GM12892 (cell line): Measurements from ENCODE around the gene DLGAP1.
"Not testable (repeated sequence)": the region's sequence is repeated elsewhere in the genome, so short reads cannot be mapped to it uniquely, and the experiment has no call there.

Experiments used
- DNase-seq: peaks from one replicate; pipeline ENCODE4 v3.0.0; 2011; ENCODE audit not compliant: insufficient read length
- FAIRE-seq: peaks from 2 replicates; lab custom pipeline; 2011; peaks lifted over from hg19 to GRCh38; lab: Jason Lieb, UNC
- POLR2A ChIP-seq: IDR thresholded peaks from 2 replicates; pipeline ENCODE4 v1.6.1; 2011; ENCODE audit warnings: low read depth, low read length, control low read depth
- POLR2AphosphoS5 ChIP-seq: IDR thresholded peaks from 2 replicates; pipeline ENCODE4 v1.6.1; 2011; ENCODE audit warnings: low read depth, low read length, control low read depth
- TAF1 ChIP-seq: IDR thresholded peaks from 2 replicates; pipeline ENCODE4 v1.6.1; 2011; ENCODE audit warnings: low read depth, mild to moderate bottlenecking, control low read depth, low read length, borderline replicate concordance

Gene DLGAP1

DNA sequence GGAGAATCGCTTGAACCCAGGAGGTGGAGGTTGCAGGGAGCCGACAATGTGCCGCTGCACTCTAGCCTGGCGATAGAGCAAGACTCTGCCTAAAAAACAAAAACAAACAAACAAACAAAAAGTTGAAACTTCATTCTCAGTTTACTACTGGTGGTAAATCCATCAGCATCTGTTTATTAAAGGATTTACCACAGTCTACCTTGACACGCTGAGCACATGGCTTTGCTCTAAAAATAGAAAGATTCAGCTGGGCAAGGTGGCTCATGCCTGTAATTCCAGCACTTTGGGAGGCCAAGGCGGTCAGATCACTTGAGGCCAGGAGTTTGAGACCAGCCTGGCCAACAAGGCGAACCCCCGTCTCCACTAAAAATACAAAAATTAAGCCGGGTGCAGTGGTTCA lies 803.8 kb downstream of the DLGAP1 start:
- no peak for FAIRE-seq
- no peak for TF ChIP-seq POLR2A
- TF ChIP-seq POLR2AphosphoS5 = no peak
- TF ChIP-seq TAF1 = no peak
- no peak for DNase-seq

DNA sequence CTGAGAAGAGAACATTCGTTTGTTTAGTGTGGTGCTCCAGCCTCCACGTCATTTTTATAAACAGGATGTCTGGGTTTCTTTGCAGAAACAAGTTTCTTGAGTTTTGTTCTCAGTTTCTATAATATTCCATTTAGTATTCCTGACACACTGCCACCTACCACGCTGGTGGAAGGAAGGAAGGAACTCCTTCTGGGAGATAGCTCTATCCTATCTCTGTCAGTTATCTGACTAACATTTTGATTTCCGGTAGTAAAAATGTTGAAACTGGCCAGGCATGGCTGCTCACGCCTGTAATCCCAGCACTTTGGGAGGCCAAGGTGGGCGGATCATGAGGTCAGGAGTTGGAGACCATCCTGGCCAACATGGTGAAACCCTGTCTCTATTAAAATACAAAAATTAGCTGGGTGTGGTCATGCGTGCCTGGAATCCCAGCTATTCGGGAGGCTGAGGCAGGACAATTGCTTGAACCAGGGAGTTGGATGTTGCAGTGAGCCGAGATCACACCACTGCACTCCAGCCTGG lies 804.5 kb downstream of the DLGAP1 start:
- not testable (repeated sequence) for DNase-seq, FAIRE-seq

DNA sequence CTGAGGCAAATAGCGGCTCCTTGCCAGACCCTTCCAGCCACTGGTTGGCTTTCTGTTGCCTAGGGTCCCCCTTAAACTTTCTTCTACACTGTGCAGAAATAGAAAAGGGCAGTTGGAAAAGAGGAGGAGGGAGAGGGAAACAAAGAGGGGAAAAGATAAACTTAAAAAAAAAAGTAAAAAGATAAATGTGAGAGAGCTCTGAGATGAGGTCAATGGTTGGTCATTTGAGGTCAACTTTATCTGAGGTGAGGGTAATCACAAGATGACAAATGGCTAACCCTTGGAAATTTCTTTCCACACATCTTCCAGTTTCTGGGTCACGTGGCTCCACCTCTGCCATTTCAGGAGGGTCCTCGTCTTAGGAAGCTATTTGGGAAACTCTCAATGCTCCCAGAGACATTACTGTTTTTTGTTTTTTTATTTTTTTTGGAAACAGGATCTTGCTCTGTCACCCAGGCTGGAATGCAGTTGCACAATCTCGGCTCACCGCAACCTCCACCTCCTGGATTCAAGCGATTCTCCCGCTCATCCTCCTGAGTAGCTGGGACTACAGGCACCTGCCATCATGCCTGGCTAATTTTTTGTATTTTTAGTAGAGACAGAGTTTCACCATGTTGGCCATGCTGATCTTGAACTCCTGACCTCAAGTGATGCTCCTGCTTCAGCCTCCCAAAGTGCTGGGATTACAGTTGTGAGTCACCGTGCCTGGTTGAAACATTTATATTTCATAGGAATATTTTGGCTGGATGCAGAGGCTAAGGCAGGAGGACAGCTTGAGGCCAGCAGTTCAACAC lies 805.3 kb downstream of the DLGAP1 start:
- no peak for DNase-seq
- FAIRE-seq = no peak
- no peak for TF ChIP-seq TAF1

DNA sequence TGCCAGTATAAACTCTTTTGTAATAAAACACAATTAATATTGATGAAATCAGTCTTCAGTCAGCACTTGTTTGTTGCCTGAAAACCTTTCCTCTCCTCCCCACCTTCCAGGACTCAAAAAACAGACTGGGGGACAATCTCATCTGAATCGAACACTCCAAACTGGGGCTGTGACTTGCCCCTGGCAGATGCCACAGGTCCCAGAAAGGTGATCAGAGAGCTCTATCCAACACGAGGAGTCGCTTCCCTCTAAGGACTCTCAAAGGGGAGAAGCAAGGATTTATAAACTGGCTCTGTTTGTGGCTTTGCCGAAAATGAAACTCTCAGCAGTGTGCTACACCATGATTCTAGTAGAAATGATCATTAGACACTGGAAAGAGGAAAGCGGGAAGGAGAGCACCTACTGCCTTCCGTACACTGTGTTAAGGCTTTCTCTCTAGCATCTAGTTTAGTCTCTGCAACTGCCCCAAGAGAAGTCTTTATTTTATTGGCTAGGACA lies 805.9 kb downstream of the DLGAP1 start:
- TF ChIP-seq TAF1 (no peak), POLR2A (no peak), POLR2AphosphoS5 (no peak)
- FAIRE-seq = no peak

DNA sequence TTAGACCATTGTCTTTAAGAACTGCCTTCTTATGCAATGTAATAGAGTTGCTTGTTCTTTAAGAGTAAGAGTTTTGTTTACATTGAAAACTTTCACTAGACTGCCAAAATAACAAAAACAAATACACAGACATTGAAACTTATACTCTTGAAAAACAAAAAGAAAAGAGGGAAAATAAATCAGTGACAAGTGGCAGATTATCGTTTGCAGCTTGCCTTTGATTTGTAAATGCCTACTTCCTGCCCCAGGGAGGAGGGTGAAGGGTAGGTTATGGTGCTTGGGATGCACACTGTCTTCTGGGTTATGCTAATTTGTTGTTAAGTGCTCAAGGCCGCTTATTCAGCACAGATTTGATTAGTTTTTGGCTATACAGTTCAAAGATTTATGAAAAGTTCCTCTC lies 806.5 kb downstream of the DLGAP1 start:
- no peak for DNase-seq
- FAIRE-seq = no peak
- TF ChIP-seq POLR2AphosphoS5 (no peak), POLR2A (no peak), TAF1 (no peak)

More for the DNA sequence above, 805.9 kb downstream of the DLGAP1 start:
- no peak for DNase-seq

DNA sequence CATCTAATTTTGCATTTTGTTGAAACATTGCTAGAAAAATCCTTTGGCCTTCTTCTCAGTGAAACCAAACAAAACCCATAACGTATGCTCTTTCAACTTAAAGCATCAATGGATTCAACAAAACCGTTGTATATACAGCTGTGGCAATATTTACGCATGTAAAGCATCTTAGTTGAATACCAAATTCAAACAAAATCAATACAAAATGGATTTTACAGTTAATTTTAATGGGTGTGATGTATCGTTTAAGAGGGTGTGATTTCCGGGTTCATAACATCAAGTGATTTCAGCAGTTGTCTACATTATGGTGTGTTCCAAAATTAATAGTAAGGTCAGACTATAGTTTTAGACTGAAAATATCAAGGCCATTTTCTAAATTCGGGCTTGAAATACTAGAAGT lies 806.9 kb downstream of the DLGAP1 start:
- DNase-seq (no peak), FAIRE-seq (no peak)

DNA sequence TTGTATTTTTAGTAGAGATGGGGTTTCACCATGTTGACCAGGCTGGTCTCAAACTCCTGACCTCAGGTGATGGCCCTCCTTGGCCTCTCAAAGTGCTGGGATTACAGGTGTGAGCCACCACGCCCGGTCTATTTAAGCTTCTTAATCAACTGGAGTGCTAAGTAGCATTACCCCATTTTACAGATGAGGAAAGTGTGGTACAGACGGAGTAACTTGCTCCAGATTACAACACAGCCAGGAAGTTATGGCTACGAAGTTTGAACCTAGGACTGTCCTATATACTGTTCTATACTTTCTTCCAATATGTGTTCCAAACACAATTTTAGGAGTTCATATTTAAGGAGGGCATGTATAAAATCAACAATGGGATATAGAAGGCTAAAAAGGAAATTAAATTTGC lies 807.5 kb downstream of the DLGAP1 start:
- DNase-seq (no peak), FAIRE-seq (no peak)
- TF ChIP-seq POLR2A = no peak
- no peak for TF ChIP-seq TAF1
- no peak for TF ChIP-seq POLR2AphosphoS5

More for the DNA sequence above, 806.9 kb downstream of the DLGAP1 start:
- TF ChIP-seq POLR2A = no peak
- TF ChIP-seq TAF1 = no peak
- no peak for TF ChIP-seq POLR2AphosphoS5

GRCh38 chr18:3645384-3646156 lies 809.5 kb downstream of the DLGAP1 start:
- DNase-seq (no peak), FAIRE-seq (no peak)
- TF ChIP-seq POLR2AphosphoS5 (no peak), POLR2A (no peak)

DNA sequence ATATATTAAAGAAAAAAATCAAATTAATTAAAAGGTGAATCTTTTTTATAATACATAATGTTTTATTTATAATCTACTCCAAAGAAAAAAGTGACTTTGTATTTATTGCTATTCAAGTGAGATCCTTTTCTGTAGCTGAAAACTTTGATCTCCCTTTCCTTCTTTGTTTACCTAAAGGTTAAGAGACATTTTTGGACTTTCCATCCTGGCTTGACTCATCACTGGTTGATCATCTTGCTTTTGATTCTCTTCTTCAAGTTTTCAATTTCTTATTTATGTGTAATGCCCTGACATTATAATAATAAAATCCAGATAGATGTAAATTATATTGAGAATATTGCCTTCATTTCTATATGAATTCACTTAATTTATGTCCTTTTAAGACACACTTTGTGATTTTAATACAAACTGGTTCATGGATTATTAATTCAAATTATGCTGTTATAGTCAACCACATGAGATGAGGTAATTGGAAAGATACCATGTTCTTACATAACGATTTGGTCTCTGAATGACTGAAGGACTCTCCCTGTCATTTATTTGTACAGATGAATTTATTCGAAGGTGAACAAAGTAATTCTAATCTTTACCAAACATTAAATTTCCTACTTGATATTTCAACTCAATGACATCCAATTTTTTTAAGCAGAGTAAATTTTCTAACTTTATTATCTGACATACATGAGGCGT lies 820.7 kb downstream of the DLGAP1 start:
- FAIRE-seq = no peak
- no peak for TF ChIP-seq POLR2AphosphoS5
- DNase-seq = no peak

DNA sequence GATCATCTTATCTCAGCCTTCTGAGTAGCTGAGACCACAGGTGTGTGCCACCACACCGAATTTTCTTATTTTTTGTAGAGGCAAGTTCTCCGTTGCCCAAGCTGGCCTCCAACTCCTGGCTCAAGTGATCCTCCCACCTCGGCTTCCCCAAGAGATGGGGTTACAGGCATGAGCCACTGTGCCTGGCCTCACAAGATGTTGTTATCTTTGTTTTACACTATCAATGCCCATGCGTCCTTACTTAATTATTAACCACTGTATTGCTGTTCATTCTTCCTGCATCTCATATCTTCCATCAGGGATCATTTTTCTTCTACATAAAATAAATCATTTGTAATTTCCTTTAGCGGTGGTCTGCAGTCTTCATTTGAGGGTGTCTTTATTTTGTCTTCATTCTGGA lies 823.2 kb downstream of the DLGAP1 start:
- DNase-seq (no peak), FAIRE-seq (no peak)
- no peak for TF ChIP-seq POLR2AphosphoS5
- TF ChIP-seq POLR2A = no peak
- no peak for TF ChIP-seq TAF1

- DNase-seq = no peak
- FAIRE-seq = no peak
- TF ChIP-seq POLR2AphosphoS5 = no peak
- TF ChIP-seq POLR2A = no peak
- no peak for TF ChIP-seq TAF1
Measured at GRCh38 chr18:3626929-3627458, 828.1 kb downstream of the DLGAP1 start.

DNA sequence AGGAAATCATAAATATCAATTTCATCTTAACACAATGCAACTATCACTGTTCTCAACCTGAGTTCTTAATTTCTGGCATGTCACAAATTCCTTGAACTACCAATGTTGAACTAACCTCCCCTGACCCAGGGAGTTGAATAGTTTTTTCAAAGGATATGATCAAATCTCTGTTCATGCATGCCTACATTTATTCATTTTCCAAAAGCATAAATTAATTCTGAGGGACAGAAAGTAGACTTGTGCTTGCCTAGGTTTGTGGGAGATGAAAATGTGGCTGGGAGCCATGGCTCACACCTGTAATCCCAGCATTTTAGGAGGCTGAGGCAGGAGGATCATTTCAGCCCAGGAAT lies 829.4 kb downstream of the DLGAP1 start:
- DNase-seq (no peak), FAIRE-seq (no peak)

More for the DNA sequence above, 829.4 kb downstream of the DLGAP1 start:
- TF ChIP-seq POLR2AphosphoS5 (no peak), TAF1 (no peak), POLR2A (no peak)
